Thoracic aorta (tissue), 2 donors: ENCODE results near the gene WNT3. TPM values are rescaled to one million over a fixed set of nuclear protein-coding genes. Genes with fewer than 3 reads are reported as not detected.

Experiments
- ATAC-seq: fragments of 150-250 bp; one replicate; pipeline ENCODE4 v1.8.0; 2017; ENCODE audit warnings: low read depth; ENCODE audit not compliant: insufficient number of reproducible peaks, low FRiP score
- DNase-seq: peaks from one replicate; pipeline ENCODE4 v3.0.0-alpha.2; 2020; ENCODE audit warnings: low spot score
- H3K27ac ChIP-seq, 2 donors: fragments of 200-600 bp; sonication (generic); 1 replicate in 1 of 2; 2 replicates in 1 of 2; pipeline ENCODE4 v1.5.1; 2016; ENCODE audit warnings: mild to moderate bottlenecking in 2 of 2, moderate library complexity in 2 of 2
- H3K27me3 ChIP-seq: fragments of 200-600 bp; sonication (generic); replicated peaks from 2 replicates; pipeline ENCODE4 v1.6.0; 2016; ENCODE audit warnings: mild to moderate bottlenecking; ENCODE audit not compliant: insufficient read depth
- H3K36me3 ChIP-seq: fragments of 200-600 bp; sonication (generic); one replicate; pipeline ENCODE4 v1.5.1; 2016
- H3K4me1 ChIP-seq, 2 donors: fragments of 200-600 bp; sonication (generic); 1 replicate in 1 of 2; 2 replicates in 1 of 2; pipeline versions ENCODE4 v1.5.1 to v1.6.0; 2016; ENCODE audit warnings: low read depth in 2 of 2, mild to moderate bottlenecking in 1 of 2; ENCODE audit not compliant: control insufficient read depth in 1 of 2
- H3K4me3 ChIP-seq: fragments of 200-600 bp; sonication (generic); 2 replicates; pipeline ENCODE4 v1.5.1; 2016; ENCODE audit warnings: mild to moderate bottlenecking
- H3K9me3 ChIP-seq: fragments of 200-600 bp; sonication (generic); 2 replicates; pipeline ENCODE4 v1.5.1; 2016
- CTCF ChIP-seq: fragments of 200-600 bp; sonication (generic); IDR thresholded peaks from one replicate; pipeline ENCODE4 v1.5.1; 2019; ENCODE audit warnings: antibody characterized with exemption
- total RNA-seq, 2 donors: library from RNA; depleted of rRNA; stranded (reverse); fragments of >200 nt; gene quantifications; one replicate each; pipeline versions ENCODE4 v1.1.0 to v1.2.3, GENCODE V29; 2016

The WNT3 gene
- total RNA-seq, 2 donors from 2014 or later = 0.27 to 0.35 TPM

GRCh38 chr17:46776298-46777005, 42.0 kb downstream of the WNT3 start:
- H3K9me3 ChIP-seq = no peaks in the 10 kb centered on the region
- no peak overlapping the region for H3K27ac ChIP-seq
- no peak overlapping the region for H3K4me3 ChIP-seq
- ATAC-seq (no peak), DNase-seq (no peak)
- no peaks in the 10 kb centered on the region for H3K4me1 ChIP-seq
- H3K27me3 ChIP-seq = no peaks in the 10 kb centered on the region
- H3K36me3 ChIP-seq = no peaks in the 10 kb centered on the region
- TF ChIP-seq CTCF = no peak

- DNase-seq (no peak), ATAC-seq (no peak)
- no peaks in the 10 kb centered on the region for H3K27me3 ChIP-seq
Measured at GRCh38 chr17:46774108-46774737, 44.3 kb downstream of the WNT3 start.

GRCh38 chr17:46773676-46774075, 44.8 kb downstream of the WNT3 start:
- DNase-seq = no peak
- Histone ChIP-seq H3K4me1 (peaks cover 5 to 17% of the 10 kb centered on the region in 2 donors), H3K36me3 (no peaks in the 10 kb centered on the region), H3K4me3 (no peak overlapping the region), H3K27ac (no peak overlapping the region), H3K9me3 (no peaks in the 10 kb centered on the region), H3K27me3 (no peaks in the 10 kb centered on the region)
- no peak for TF ChIP-seq CTCF
- no peak for ATAC-seq

More at GRCh38 chr17:46774108-46774737, 44.3 kb downstream of the WNT3 start:
- no peak for TF ChIP-seq CTCF
- no peaks in the 10 kb centered on the region for H3K9me3 ChIP-seq
- no peak overlapping the region for H3K27ac ChIP-seq
- peaks cover 4 to 16% of the 10 kb centered on the region in 2 donors for H3K4me1 ChIP-seq
- no peak overlapping the region for H3K4me3 ChIP-seq
- no peaks in the 10 kb centered on the region for H3K36me3 ChIP-seq

- no peaks in the 10 kb centered on the region for H3K27me3 ChIP-seq
- ATAC-seq = no peak
- no peaks in the 10 kb centered on the region for H3K36me3 ChIP-seq
- H3K9me3 ChIP-seq = no peaks in the 10 kb centered on the region
- no peak overlapping the region for H3K4me3 ChIP-seq
- no peak for DNase-seq
- peaks cover 5 to 17% of the 10 kb centered on the region in 2 donors for H3K4me1 ChIP-seq
- H3K27ac ChIP-seq = no peak overlapping the region
- no peak for TF ChIP-seq CTCF
Measured at GRCh38 chr17:46773221-46773605, 45.3 kb downstream of the WNT3 start.

- no peaks in the 10 kb centered on the region for H3K9me3 ChIP-seq
- DNase-seq (no peak), ATAC-seq (no peak)
- H3K27me3 ChIP-seq = no peaks in the 10 kb centered on the region
- peaks cover 5 to 17% of the 10 kb centered on the region in 2 donors for H3K4me1 ChIP-seq
- H3K36me3 ChIP-seq = no peaks in the 10 kb centered on the region
- no peak for TF ChIP-seq CTCF
- H3K27ac ChIP-seq = no peak overlapping the region
- peak overlapping the region; percentile 79 for H3K4me3 ChIP-seq
Measured at GRCh38 chr17:46772475-46773220, 45.8 kb downstream of the WNT3 start.
